ENCODE measurements around the gene AJAP1. TPM values are rescaled to one million over a fixed set of nuclear protein-coding genes. Genes with fewer than 3 reads are reported as not detected.

AJAP1 gene
- total and polyA plus RNA-seq, 2 donors (not counting 1 experiment from before 2014, with no cell fraction given) = 0.01 TPM; not detected in 1

DNA sequence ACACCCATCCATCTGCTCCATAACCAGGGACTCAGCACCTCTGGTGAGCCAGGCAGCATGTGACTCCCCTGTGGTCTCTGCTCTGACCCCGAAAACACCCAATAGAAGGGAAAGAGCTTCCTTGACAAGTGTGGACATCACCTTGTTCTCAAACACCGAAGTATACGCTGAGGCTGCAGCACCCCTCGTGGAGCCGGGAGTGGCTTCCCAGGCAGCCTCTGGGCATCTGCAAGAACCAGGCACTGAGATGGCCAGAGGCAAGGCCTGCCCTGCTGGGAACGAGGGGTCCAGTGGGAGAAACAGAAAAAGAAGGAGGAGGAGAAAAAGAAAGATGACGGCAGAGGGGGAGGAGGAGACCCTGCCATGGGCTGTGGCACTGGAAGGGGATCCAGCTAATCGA lies 18.2 kb upstream of the AJAP1 start:
- no peak overlapping the region for H3K9ac ChIP-seq (ENCODE audit: insufficient read depth, low read length)
- DNase-seq (ENCODE audit: low read depth in 2 of 2) = no peak
- no peak overlapping the region for H3K4me2 ChIP-seq (ENCODE audit: extremely low read depth, insufficient read depth, low read length)
- H3K4me3 ChIP-seq (replicated peaks in 1 of 4; ENCODE audit: control extremely low read depth in 1 of 4, insufficient read depth in 1 of 4, low read depth in 3 of 4, low read length in 4 of 4) = no peak overlapping the region
- no peaks in the 10 kb centered on the region for H4K20me1 ChIP-seq (ENCODE audit: control insufficient read depth, extremely low read depth, insufficient read depth, low read length)
- no peaks in the 10 kb centered on the region for H3K4me1 ChIP-seq (ENCODE audit: control insufficient read depth, extremely low read depth, insufficient read depth, low read length)
- no peaks in the 10 kb centered on the region for H3K9me3 ChIP-seq (ENCODE audit: control insufficient read depth, insufficient read depth, low read depth, low read length)
- TF ChIP-seq, protein P1, sequence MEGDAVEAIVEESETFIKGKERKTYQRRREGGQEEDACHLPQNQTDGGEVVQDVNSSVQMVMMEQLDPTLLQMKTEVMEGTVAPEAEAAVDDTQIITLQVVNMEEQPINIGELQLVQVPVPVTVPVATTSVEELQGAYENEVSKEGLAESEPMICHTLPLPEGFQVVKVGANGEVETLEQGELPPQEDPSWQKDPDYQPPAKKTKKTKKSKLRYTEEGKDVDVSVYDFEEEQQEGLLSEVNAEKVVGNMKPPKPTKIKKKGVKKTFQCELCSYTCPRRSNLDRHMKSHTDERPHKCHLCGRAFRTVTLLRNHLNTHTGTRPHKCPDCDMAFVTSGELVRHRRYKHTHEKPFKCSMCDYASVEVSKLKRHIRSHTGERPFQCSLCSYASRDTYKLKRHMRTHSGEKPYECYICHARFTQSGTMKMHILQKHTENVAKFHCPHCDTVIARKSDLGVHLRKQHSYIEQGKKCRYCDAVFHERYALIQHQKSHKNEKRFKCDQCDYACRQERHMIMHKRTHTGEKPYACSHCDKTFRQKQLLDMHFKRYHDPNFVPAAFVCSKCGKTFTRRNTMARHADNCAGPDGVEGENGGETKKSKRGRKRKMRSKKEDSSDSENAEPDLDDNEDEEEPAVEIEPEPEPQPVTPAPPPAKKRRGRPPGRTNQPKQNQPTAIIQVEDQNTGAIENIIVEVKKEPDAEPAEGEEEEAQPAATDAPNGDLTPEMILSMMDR (conservative IDR thresholded peaks at IDR 0.05 in 1 of 2, IDR thresholded peaks at IDR 0.05 in 1 of 2; ENCODE audit: low read depth in 1 of 2, low read length in 2 of 2) = no peak
- no peak for TF ChIP-seq EZH2 (IDR thresholded peaks at IDR 0.05; ENCODE audit: low read length, missing control alignments)
- no peak overlapping the region for H2AFZ ChIP-seq (ENCODE audit: low read length)
- no peak overlapping the region for H3K27ac ChIP-seq (ENCODE audit: insufficient read depth, low read length)
- H3K79me2 ChIP-seq (ENCODE audit: control insufficient read depth, insufficient read depth, low read length) = no peaks in the 10 kb centered on the region
- no peaks in the 10 kb centered on the region for H3K27me3 ChIP-seq (ENCODE audit: control insufficient read depth, insufficient read depth, low read length)
- H3K36me3 ChIP-seq (ENCODE audit: control insufficient read depth, insufficient read depth, low read length) = no peaks in the 10 kb centered on the region

DNA sequence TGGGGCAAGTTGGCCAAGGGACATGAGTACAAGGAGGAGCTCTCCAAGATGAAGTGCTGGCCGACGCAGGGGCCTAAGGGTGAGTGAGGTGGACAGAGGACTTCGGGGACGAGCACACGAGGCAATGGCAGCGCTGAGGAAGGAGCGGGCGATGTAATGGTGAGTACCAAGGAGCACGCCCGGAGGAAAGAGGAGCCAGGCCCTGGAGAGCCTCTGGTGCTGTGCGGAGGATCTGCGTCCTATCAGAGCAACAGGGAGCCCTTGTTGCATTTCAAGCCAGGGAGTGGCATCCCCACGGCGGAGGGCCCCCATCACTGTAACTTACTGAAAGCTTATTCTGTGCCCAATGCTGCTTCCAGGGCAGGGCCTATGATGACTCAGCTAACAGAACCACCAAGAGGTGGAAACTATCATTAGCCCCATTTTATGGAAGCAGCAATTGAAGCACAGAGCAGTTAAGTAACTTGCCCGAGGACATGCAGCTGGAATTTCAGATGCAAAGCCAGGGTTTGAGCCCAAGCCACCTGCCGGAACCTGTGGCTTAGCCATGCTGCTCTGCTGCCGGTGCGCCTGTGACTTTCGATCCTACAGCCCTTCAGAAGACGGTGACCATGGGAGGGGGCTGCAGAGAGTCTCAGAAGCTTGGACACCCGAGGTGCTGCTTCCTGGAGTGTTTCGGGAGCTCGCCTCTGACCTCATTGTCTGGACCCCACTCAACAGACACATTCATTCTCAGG lies 17.6 kb upstream of the AJAP1 start:
- H4K20me1 ChIP-seq (ENCODE audit: control insufficient read depth, extremely low read depth, insufficient read depth, low read length) = no peaks in the 10 kb centered on the region
- no peak overlapping the region for H3K27ac ChIP-seq (ENCODE audit: insufficient read depth, low read length)
- no peaks in the 10 kb centered on the region for H3K27me3 ChIP-seq (ENCODE audit: control insufficient read depth, insufficient read depth, low read length)
- no peak overlapping the region for H3K4me3 ChIP-seq (replicated peaks in 1 of 4; ENCODE audit: control extremely low read depth in 1 of 4, insufficient read depth in 1 of 4, low read depth in 3 of 4, low read length in 4 of 4)
- no peaks in the 10 kb centered on the region for H3K4me1 ChIP-seq (ENCODE audit: control insufficient read depth, extremely low read depth, insufficient read depth, low read length)
- H3K4me2 ChIP-seq (ENCODE audit: extremely low read depth, insufficient read depth, low read length) = no peak overlapping the region
- H3K36me3 ChIP-seq (ENCODE audit: control insufficient read depth, insufficient read depth, low read length) = no peaks in the 10 kb centered on the region
- no peak overlapping the region for H3K9ac ChIP-seq (ENCODE audit: insufficient read depth, low read length)
- no peak for DNase-seq (ENCODE audit: low read depth in 2 of 2)
- no peaks in the 10 kb centered on the region for H3K79me2 ChIP-seq (ENCODE audit: control insufficient read depth, insufficient read depth, low read length)
- H2AFZ ChIP-seq (ENCODE audit: low read length) = no peak overlapping the region
- H3K9me3 ChIP-seq (ENCODE audit: control insufficient read depth, insufficient read depth, low read depth, low read length) = no peaks in the 10 kb centered on the region
- TF ChIP-seq, protein P1 (conservative IDR thresholded peaks at IDR 0.05 in 1 of 2, IDR thresholded peaks at IDR 0.05 in 1 of 2; ENCODE audit: low read depth in 1 of 2, low read length in 2 of 2) = no peak
- TF ChIP-seq EZH2 (IDR thresholded peaks at IDR 0.05; ENCODE audit: low read length, missing control alignments) = no peak

DNA sequence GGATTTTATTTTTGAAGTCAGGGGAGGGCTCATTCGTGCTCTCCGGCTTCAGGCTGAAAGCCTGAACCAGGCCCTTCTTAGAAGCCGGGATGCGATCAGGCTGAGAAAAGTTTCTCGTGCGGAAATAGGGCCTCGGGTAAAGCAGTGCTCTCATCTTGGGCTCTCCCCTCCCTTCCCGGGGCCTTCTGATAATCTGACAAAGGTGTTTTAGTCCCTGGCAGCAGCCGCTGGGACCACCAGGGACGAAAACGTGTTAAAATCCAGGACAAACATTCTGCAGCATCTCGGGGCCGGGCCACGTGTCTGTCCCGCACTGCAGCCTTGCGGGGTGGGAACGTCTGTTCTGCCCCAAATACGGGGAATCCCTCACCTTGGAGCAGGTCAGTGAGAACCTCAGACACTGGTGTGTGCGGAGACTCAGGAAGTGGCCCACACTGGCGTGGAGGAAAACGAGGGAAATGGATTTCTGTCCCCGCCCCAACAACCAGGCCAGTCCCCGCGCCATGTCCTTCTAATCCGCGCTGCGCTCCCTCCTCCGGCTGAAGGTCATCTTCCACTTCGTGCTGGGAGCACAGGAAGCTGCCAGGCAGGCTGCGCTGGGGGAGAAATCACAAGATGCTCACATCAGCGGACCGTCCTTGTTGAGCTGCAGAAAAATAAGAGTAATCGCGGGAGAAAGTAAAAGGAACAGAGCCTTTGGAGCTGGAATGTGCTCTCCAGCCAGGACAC lies 16.6 kb upstream of the AJAP1 start:
- Histone ChIP-seq H3K4me1 (ENCODE audit: control insufficient read depth, extremely low read depth, insufficient read depth, low read length) (no peaks in the 10 kb centered on the region), H3K9ac (ENCODE audit: insufficient read depth, low read length) (no peak overlapping the region), H3K27me3 (ENCODE audit: control insufficient read depth, insufficient read depth, low read length) (no peaks in the 10 kb centered on the region), H3K79me2 (ENCODE audit: control insufficient read depth, insufficient read depth, low read length) (no peaks in the 10 kb centered on the region), H3K4me3 (replicated peaks in 1 of 4; ENCODE audit: control extremely low read depth in 1 of 4, insufficient read depth in 1 of 4, low read depth in 3 of 4, low read length in 4 of 4) (no peak overlapping the region), H4K20me1 (ENCODE audit: control insufficient read depth, extremely low read depth, insufficient read depth, low read length) (no peaks in the 10 kb centered on the region), H3K4me2 (ENCODE audit: extremely low read depth, insufficient read depth, low read length) (no peak overlapping the region), H2AFZ (ENCODE audit: low read length) (no peak overlapping the region), H3K27ac (ENCODE audit: insufficient read depth, low read length) (no peak overlapping the region), H3K9me3 (ENCODE audit: control insufficient read depth, insufficient read depth, low read depth, low read length) (no peaks in the 10 kb centered on the region), H3K36me3 (ENCODE audit: control insufficient read depth, insufficient read depth, low read length) (no peaks in the 10 kb centered on the region)
- no peak for DNase-seq (ENCODE audit: low read depth in 2 of 2)
- no peak for TF ChIP-seq EZH2 (IDR thresholded peaks at IDR 0.05; ENCODE audit: low read length, missing control alignments)
- TF ChIP-seq, protein P1 (conservative IDR thresholded peaks at IDR 0.05 in 1 of 2, IDR thresholded peaks at IDR 0.05 in 1 of 2; ENCODE audit: low read depth in 1 of 2, low read length in 2 of 2) = no peak

Measured in fibroblast of lung (primary cell).